Right lobe of liver (tissue), 6 donors: Measurements from ENCODE around the gene LRRTM4. TPM values are rescaled to one million over a fixed set of nuclear protein-coding genes. Genes with fewer than 3 reads are reported as not detected.
"Not testable (repeated sequence)": the region's sequence is repeated elsewhere in the genome, so short reads cannot be mapped to it uniquely, and the experiment has no call there.

Experiments
- ATAC-seq, 4 donors: fragments of 200-7000 bp; cut with Tn5 transposase; one replicate each; pipeline ENCODE4 v1.9.1; 2020; ENCODE audit warnings: mild to moderate bottlenecking in 4 of 4, moderate library complexity in 4 of 4
- DNase-seq, 3 donors: peaks; one replicate each; pipeline ENCODE4 v3.0.0-alpha.2; 2020
- H3K27ac ChIP-seq, 3 donors: fragments of 200-600 bp; one replicate each; pipeline ENCODE4 v1.8.0; 2022
- H3K27me3 ChIP-seq, 2 donors: fragments of 200-600 bp; one replicate each; pipeline ENCODE4 v1.8.0; 2022
- H3K36me3 ChIP-seq, 4 donors: fragments of 200-600 bp; sonication (generic) in 1 of 4; one replicate each; pipeline versions ENCODE4 v1.5.1 to v1.8.0; 2017 to 2022; ENCODE audit warnings: control low read depth in 1 of 4
- H3K4me1 ChIP-seq, 4 donors: fragments of 200-600 bp; sonication (generic) in 1 of 4; one replicate each; pipeline versions ENCODE4 v1.5.1 to v1.8.0; 2017 to 2022; ENCODE audit warnings: control low read depth in 1 of 4
- H3K4me3 ChIP-seq, 3 donors: fragments of 200-600 bp; one replicate each; pipeline ENCODE4 v1.8.0; 2022
- H3K9me3 ChIP-seq, 4 donors: fragments of 200-600 bp; sonication (generic) in 1 of 4; one replicate each; pipeline versions ENCODE4 v1.5.1 to v1.8.0; 2017 to 2022; ENCODE audit warnings: control low read depth in 1 of 4
- POLR2A ChIP-seq: fragments of 450-650 bp; IDR thresholded peaks from one replicate; pipeline ENCODE4 v1.6.1; 2017; ENCODE audit warnings: antibody characterized with exemption, mild to moderate bottlenecking
- WGBS: methylation state at CpG from one replicate; pipeline ENCODE4 v1.1.6; 2018; ENCODE audit warnings: low coverage, low lambda C conversion rate; ENCODE audit not compliant: insufficient coverage; ENCODE audit errors: missing lambda C conversion rate; 5-methylcytosine and 5-hydroxymethylcytosine counted together
- intact Hi-C, 2 donors: fragments of 100-400 bp; cut with DNase I; formaldehyde crosslinking; loops; one replicate each; pipeline versions ENCODE4 v1.11.2 to v1.14.1; 2022
- small RNA-seq, 2 experiments: library from RNA; depleted of rRNA; stranded (forward); fragments of <200 nt; gene quantifications; one replicate each; pipeline ENCODE3, GENCODE V24; 2016
- total RNA-seq, 6 experiments: library from RNA; depleted of rRNA in 2 of 6; stranded (reverse); fragments of >200 nt in 2 of 6; fragmentation: NEBNext Ultra II Directional in 3 of 6; extraction: Animal tissue kit (Norgen Biotek cat#: 25700) in 3 of 6; gene quantifications; one replicate each; pipeline versions ENCODE4 v1.1.0 to v1.2.4, GENCODE V29; 2016 to 2023
- TF ChIP-seq, protein P1 (sequence below), 4 donors: fragments of 200-600 bp in 3 of 4; fragments of 450-650 bp in 1 of 4; IDR thresholded peaks; one replicate each; pipeline versions ENCODE4 v1.5.1 to v1.8.0; 2016 to 2022; ENCODE audit warnings: antibody characterized with exemption in 4 of 4, mild to moderate bottlenecking in 2 of 4
- donor health status: DM: no; HTN: yes; CAD: no.
- donor health status: DM: no; HTN: no; CAD: no.
- donor health status: DM: no; HTN: no; CAD: no.
- donor health status: DM: no; HTN: yes; CAD: no.
- donor health status: DM: no; HTN: yes; CAD: no.

The LRRTM4 gene
- total RNA-seq, 6 experiments from 2014 or later = 0.09 to 0.10 (median 0.09) TPM; not detected in 3

DNA sequence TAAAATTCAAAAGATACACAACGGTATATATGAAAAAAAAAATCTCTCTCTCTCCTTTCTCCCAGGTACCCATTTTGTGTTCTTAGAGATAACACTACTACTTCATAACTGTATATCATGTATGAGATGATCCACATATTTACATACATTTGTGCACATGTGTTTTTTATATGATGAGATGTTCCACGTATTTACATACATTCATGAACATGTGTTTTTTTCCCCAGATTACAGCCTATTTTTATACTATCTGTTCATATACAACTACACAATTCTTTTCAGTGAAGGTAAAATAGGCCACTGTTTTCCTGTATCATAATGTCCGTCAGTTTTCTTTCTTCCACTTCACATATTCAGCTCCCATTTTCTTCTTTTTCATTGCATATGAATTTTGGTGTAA lies 808.9 kb downstream of the LRRTM4 start:
- no peaks in the 10 kb centered on the region for H3K4me1 ChIP-seq
- H3K27ac ChIP-seq = no peak overlapping the region
- intact Hi-C loops = no loop called here
- TF ChIP-seq POLR2A = no peak
- WGBS = 49% methylated on average over 3 of the region's 3 CpGs
- H3K27me3 ChIP-seq = no peaks in the 10 kb centered on the region
- DNase-seq = no peak
- no peak for ATAC-seq
- H3K4me3 ChIP-seq = no peak overlapping the region
- H3K9me3 ChIP-seq = no peaks in the 10 kb centered on the region
- no peaks in the 10 kb centered on the region for H3K36me3 ChIP-seq

DNA sequence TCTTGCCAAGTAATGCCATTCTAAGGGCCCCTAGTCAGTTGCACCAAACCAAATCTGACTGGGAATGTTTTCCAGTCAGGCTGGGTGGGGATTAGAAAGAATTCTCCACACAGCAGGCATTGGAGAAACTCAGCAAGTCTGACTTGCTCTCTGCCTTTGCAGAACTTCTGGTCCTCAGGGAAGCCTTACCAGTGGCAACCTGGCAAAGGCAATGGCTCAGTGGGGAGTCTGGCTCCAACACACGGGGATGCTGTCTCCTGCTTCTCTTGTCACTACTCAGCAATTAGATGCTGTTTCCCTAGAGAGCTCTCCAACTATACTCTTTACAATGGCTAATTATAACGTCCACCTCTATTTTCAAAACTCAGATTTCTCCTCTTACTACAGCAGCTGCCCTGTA lies 810.7 kb downstream of the LRRTM4 start:
- no peak for TF ChIP-seq POLR2A
- TF ChIP-seq, protein P1, sequence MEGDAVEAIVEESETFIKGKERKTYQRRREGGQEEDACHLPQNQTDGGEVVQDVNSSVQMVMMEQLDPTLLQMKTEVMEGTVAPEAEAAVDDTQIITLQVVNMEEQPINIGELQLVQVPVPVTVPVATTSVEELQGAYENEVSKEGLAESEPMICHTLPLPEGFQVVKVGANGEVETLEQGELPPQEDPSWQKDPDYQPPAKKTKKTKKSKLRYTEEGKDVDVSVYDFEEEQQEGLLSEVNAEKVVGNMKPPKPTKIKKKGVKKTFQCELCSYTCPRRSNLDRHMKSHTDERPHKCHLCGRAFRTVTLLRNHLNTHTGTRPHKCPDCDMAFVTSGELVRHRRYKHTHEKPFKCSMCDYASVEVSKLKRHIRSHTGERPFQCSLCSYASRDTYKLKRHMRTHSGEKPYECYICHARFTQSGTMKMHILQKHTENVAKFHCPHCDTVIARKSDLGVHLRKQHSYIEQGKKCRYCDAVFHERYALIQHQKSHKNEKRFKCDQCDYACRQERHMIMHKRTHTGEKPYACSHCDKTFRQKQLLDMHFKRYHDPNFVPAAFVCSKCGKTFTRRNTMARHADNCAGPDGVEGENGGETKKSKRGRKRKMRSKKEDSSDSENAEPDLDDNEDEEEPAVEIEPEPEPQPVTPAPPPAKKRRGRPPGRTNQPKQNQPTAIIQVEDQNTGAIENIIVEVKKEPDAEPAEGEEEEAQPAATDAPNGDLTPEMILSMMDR (IDR thresholded peaks at IDR 0.05) = no peak
- WGBS = 30% methylated on average over 2 of the region's 2 CpGs
- no peaks in the 10 kb centered on the region for H3K27me3 ChIP-seq
- H3K36me3 ChIP-seq = no peaks in the 10 kb centered on the region
- no peak overlapping the region for H3K4me3 ChIP-seq
- no peak overlapping the region for H3K27ac ChIP-seq
- ATAC-seq (no peak), DNase-seq (no peak)
- no peaks in the 10 kb centered on the region for H3K9me3 ChIP-seq
- no peaks in the 10 kb centered on the region for H3K4me1 ChIP-seq
- intact Hi-C loops = no loop called here

DNA sequence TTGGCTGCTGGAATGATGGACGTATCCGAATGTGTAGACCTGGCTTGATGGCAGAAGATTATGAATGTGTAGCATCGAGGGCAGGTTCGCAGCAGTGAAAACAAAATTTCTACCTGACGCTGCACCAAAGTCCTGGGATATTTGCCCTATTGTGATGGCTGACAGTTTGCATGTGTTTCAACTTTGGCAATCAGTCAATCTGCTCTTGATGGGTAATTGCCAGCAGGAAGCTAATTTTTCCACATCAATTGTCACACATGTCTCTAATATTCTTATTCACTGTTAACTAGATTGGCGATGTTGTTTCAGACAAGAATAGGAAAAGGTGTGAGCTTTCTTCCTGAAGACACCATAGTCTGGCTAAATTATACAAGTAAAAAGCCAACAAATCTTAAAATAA lies 821.3 kb downstream of the LRRTM4 start:
- H3K36me3 ChIP-seq = no peaks in the 10 kb centered on the region
- no peaks in the 10 kb centered on the region for H3K4me1 ChIP-seq
- TF ChIP-seq POLR2A = no peak
- TF ChIP-seq, protein P1 (IDR thresholded peaks at IDR 0.05) = no peak
- DNase-seq = no peak
- WGBS = 62% methylated on average over 6 of the region's 6 CpGs
- ATAC-seq = no peak
- H3K9me3 ChIP-seq = no peaks in the 10 kb centered on the region
- H3K4me3 ChIP-seq = no peak overlapping the region
- intact Hi-C loops = no loop called here
- H3K27ac ChIP-seq = no peak overlapping the region
- no peaks in the 10 kb centered on the region for H3K27me3 ChIP-seq

DNA sequence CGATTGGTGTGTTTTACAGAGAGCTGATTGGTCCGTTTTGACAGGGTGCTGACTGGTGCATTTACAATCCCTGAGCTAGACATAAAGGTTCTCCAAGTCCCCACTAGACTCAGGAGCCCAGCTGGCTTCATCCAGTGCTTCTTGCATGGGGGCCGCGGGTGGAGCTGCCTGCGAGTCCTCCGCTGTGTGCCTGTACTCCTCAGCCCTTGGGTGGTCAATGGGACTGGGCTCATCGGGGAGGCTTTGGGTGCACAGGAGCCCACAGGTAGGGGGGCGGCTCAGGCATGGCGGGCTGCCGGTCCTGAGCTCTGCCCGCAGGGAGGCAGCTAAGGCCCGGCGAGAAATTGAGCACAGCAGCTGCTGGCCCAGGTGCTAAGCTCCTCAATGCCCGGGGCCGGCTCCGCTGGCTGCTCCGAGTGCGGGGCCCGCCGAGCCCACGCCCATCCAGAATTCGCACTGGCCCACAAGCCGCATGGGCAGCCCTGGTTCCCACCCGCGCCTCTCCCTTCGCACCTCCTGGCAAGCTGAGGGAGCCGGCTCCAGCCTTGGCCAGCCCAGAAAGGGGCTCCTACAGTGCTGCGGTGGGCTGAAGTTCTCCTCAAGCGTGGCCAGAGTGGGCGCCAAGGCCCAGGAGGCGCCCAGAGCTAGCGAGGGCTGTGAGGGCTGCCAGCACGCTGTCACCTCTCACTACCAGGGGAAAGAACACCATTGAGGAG lies 824.0 kb downstream of the LRRTM4 start:
- DNase-seq, intact Hi-C loops, H3K27ac ChIP-seq, H3K36me3 ChIP-seq, ATAC-seq, H3K27me3 ChIP-seq, H3K4me1 ChIP-seq, H3K9me3 ChIP-seq, H3K4me3 ChIP-seq: not testable (repeated sequence)
- WGBS = 68% methylated on average over 3 of the region's 33 CpGs

Small RNA genes within 50 kb of the gene (small RNA-seq; reads per million reads assigned to genes)
- 0.10 to 0.13 reads per million in 2 experiments for gene RNA5SP98
